SK-N-SH (cell line): ENCODE measurements around the gene CREB3. TPM values are rescaled to one million over a fixed set of nuclear protein-coding genes. Genes with fewer than 3 reads are reported as not detected.

Experiments
- CTCF ChIA-PET: fragments of 300-600, 350-600 bp; formaldehyde crosslinking; extraction: SDS; loops from one replicate; lab custom pipeline; 2021; lab: Yijun Ruan, JAX
- POLR2A ChIA-PET: fragments of 350-600 bp; sonication (Branson Sonifier 250); formaldehyde crosslinking; extraction: SDS; loops from one replicate; lab custom pipeline; 2020; ENCODE audit warnings: antibody characterized with exemption, inconsistent platforms; lab: Yijun Ruan, JAX
- DNase-seq: peaks from one replicate; pipeline ENCODE4 v3.0.0; 2012
- H2AFZ ChIP-seq: fragments of 200-600 bp; sonication (generic); 2 replicates; pipeline ENCODE4 v1.8.1; 2016; ENCODE audit warnings: antibody characterized with exemption, mild to moderate bottlenecking, low read depth
- H3F3A ChIP-seq: fragments of 200-600 bp; sonication (generic); replicated peaks from 2 replicates; pipeline ENCODE3; 2016; ENCODE audit warnings: antibody characterized with exemption, mild to moderate bottlenecking; ENCODE audit not compliant: insufficient read depth
- H3K27ac ChIP-seq, 2 experiments: fragments of 200-500 bp in 1 of 2; fragments of 200-600 bp in 1 of 2; sonication (Bioruptor generic) in 1 of 2; sonication (generic), shearing (Covaris generic) in 1 of 2; 2 replicates each; pipeline versions ENCODE4 v1.5.1 to v1.6.1; 2014 to 2016; ENCODE audit warnings: low read depth in 2 of 2, inconsistent platforms in 1 of 2, low read length in 1 of 2, mild to moderate bottlenecking in 1 of 2, mixed read lengths in 1 of 2
- H3K27me3 ChIP-seq: fragments of 200-600 bp; sonication (generic), shearing (Covaris generic); 2 replicates; pipeline ENCODE4 v1.6.1; 2016; ENCODE audit warnings: mixed run types; ENCODE audit not compliant: insufficient read depth
- H3K36me3 ChIP-seq, 2 experiments: fragments of 200-500 bp in 1 of 2; fragments of 200-600 bp in 1 of 2; sonication (Bioruptor generic) in 1 of 2; sonication (generic) in 1 of 2; replicated peaks in 1 of 2; 2 replicates each; pipeline versions ENCODE3 to v1.5.1; 2014 to 2016; ENCODE audit warnings: low read length in 1 of 2, mild to moderate bottlenecking in 1 of 2; ENCODE audit not compliant: insufficient read depth in 2 of 2, control insufficient read depth in 1 of 2
- H3K4me1 ChIP-seq, 2 experiments: fragments of 200-500 bp in 1 of 2; fragments of 200-600 bp in 1 of 2; sonication (Bioruptor generic) in 1 of 2; sonication (generic), shearing (Covaris generic) in 1 of 2; 2 replicates each; pipeline versions ENCODE4 v1.5.1 to v1.6.1; 2014 to 2016; ENCODE audit warnings: low read depth in 1 of 2, low read length in 1 of 2, mixed run types in 1 of 2; ENCODE audit not compliant: insufficient read depth in 2 of 2, control insufficient read depth in 1 of 2
- H3K4me2 ChIP-seq: fragments of 200-600 bp; sonication (generic), shearing (Covaris generic); 2 replicates; pipeline ENCODE4 v1.6.1; 2017; ENCODE audit warnings: mixed run types
- H3K4me3 ChIP-seq, 2 experiments: fragments of 200-500 bp in 1 of 2; fragments of 200-600 bp in 1 of 2; sonication (Bioruptor generic) in 1 of 2; sonication (generic), shearing (Covaris generic) in 1 of 2; 2 replicates each; pipeline versions ENCODE4 v1.5.1 to v1.8.1; 2014 to 2016; ENCODE audit warnings: low read depth in 2 of 2, inconsistent platforms in 1 of 2, low read length in 1 of 2, mild to moderate bottlenecking in 1 of 2, mixed read lengths in 1 of 2, moderate library complexity in 1 of 2
- H3K79me2 ChIP-seq: fragments of 200-600 bp; sonication (generic); 2 replicates; pipeline ENCODE4 v1.8.1; 2017; ENCODE audit warnings: mild to moderate bottlenecking; ENCODE audit not compliant: insufficient read depth
- H3K9ac ChIP-seq: fragments of 200-600 bp; sonication (generic); 2 replicates; pipeline ENCODE4 v1.6.1; 2017; ENCODE audit warnings: mixed run types
- H3K9me2 ChIP-seq: fragments of 200-600 bp; sonication (generic); 2 replicates; pipeline ENCODE4 v1.6.1; 2017; ENCODE audit warnings: mixed run types
- H3K9me3 ChIP-seq: fragments of 200-600 bp; sonication (generic); 2 replicates; pipeline ENCODE4 v1.6.1; 2017; ENCODE audit warnings: mixed run types, mild to moderate bottlenecking, moderate library complexity
- H4K20me1 ChIP-seq: fragments of 200-600 bp; sonication (generic); 2 replicates; pipeline ENCODE4 v1.6.1; 2017; ENCODE audit warnings: mild to moderate bottlenecking, mixed run types; ENCODE audit not compliant: insufficient read depth
- CHD2 ChIP-seq: fragments of 150-350 bp; IDR thresholded peaks from 2 replicates; pipeline ENCODE4 v1.6.1; 2018; ENCODE audit warnings: low read length; ENCODE audit not compliant: partially characterized antibody
- CTCF ChIP-seq: fragments of 200-600 bp; sonication (generic); IDR thresholded peaks from 2 replicates; pipeline ENCODE4 v1.6.1; 2017; ENCODE audit warnings: antibody characterized with exemption, mild to moderate bottlenecking, moderate library complexity
- EP300 ChIP-seq, 2 experiments: IDR thresholded peaks; 2 replicates each; pipeline versions ENCODE4 v1.4.0 to v1.6.1; 2012; ENCODE audit warnings: borderline replicate concordance in 1 of 2, low read depth in 1 of 2, low read length in 1 of 2
- FOXJ3 ChIP-seq: sonication (generic); formaldehyde crosslinking; IDR thresholded peaks from 2 replicates; pipeline ENCODE4 v1.5.1; 2020; ENCODE audit warnings: mild to moderate bottlenecking, missing genetic modification reagents
- FOXM1 ChIP-seq: IDR thresholded peaks from 2 replicates; pipeline ENCODE4 v1.4.0; 2012; ENCODE audit warnings: low read depth, mild to moderate bottlenecking
- GABPA ChIP-seq: IDR thresholded peaks from 2 replicates; pipeline ENCODE4 v1.4.0; 2012; ENCODE audit warnings: low read depth, mild to moderate bottlenecking
- GATA2 ChIP-seq: sonication (generic); formaldehyde crosslinking; IDR thresholded peaks from 2 replicates; pipeline ENCODE4 v1.5.0; 2020; ENCODE audit warnings: mild to moderate bottlenecking, missing genetic modification reagents
- IRF3 ChIP-seq: fragments of 150-350 bp; IDR thresholded peaks from 2 replicates; pipeline ENCODE4 v1.6.1; 2016; ENCODE audit warnings: mild to moderate bottlenecking, low read depth, low read length
- JUND ChIP-seq: IDR thresholded peaks from 2 replicates; pipeline ENCODE4 v1.4.0; 2012
- MEF2A ChIP-seq: IDR thresholded peaks from 2 replicates; pipeline ENCODE4 v1.4.0; 2012; ENCODE audit warnings: low read depth, borderline replicate concordance
- MXI1 ChIP-seq: IDR thresholded peaks from 2 replicates; pipeline ENCODE4 v1.6.1; 2012; ENCODE audit warnings: mild to moderate bottlenecking, low read depth, low read length, improper control_type of control experiment
- NFIC ChIP-seq: IDR thresholded peaks from 2 replicates; pipeline ENCODE4 v1.4.0; 2012; ENCODE audit warnings: borderline replicate concordance
- NRF1 ChIP-seq: IDR thresholded peaks from 2 replicates; pipeline ENCODE4 v1.6.1; 2012; ENCODE audit warnings: low read depth, mild to moderate bottlenecking, low read length
- POLR2AphosphoS5 ChIP-seq: IDR thresholded peaks from 2 replicates; pipeline ENCODE4 v1.6.1; 2012; ENCODE audit warnings: low read depth, low read length
- RAD21 ChIP-seq: IDR thresholded peaks from 2 replicates; pipeline ENCODE4 v1.6.1; 2012; ENCODE audit warnings: mild to moderate bottlenecking, low read length
- REST ChIP-seq: IDR thresholded peaks from 2 replicates; pipeline ENCODE4 v1.6.1; 2012; ENCODE audit warnings: mild to moderate bottlenecking, low read depth, low read length, moderate library complexity
- RFX5 ChIP-seq: IDR thresholded peaks from 2 replicates; pipeline ENCODE4 v1.6.1; 2012; ENCODE audit warnings: mild to moderate bottlenecking, improper control_type of control experiment, low read length
- SIN3A ChIP-seq: IDR thresholded peaks from 2 replicates; pipeline ENCODE4 v1.6.1; 2012; ENCODE audit warnings: low read depth, mild to moderate bottlenecking, low read length, moderate library complexity, borderline replicate concordance
- SMC3 ChIP-seq: IDR thresholded peaks from 2 replicates; pipeline ENCODE4 v1.6.1; 2012; ENCODE audit warnings: low read depth, low read length, improper control_type of control experiment
- TAF1 ChIP-seq: IDR thresholded peaks from 2 replicates; pipeline ENCODE4 v1.6.1; 2012; ENCODE audit warnings: low read depth, mild to moderate bottlenecking, low read length, moderate library complexity, borderline replicate concordance
- USF1 ChIP-seq: IDR thresholded peaks from 2 replicates; pipeline ENCODE4 v1.4.0; 2012; ENCODE audit warnings: low read depth, borderline replicate concordance
- WGBS: methylation state at CpG from one replicate; pipeline ENCODE4 v1.1.6; 2017; ENCODE audit warnings: low lambda C conversion rate; 5-methylcytosine and 5-hydroxymethylcytosine counted together
- polyA plus RNA-seq, 3 experiments: library from polyadenylated mRNA; depleted of rRNA; stranded (reverse); fragments of >200 nt; gene quantifications; 2 replicates each; pipeline ENCODE4 v1.2.3, GENCODE V29; 2012

The CREB3 gene
- polyA plus RNA-seq, 1 of the 3 experiments (the other 2 are of a cell fraction): 38.6 TPM

GRCh38 chr9:35759795-35760194 lies 27.3 kb downstream of the CREB3 start:
- POLR2A ChIA-PET: no interaction called here
- Histone ChIP-seq H3K27ac (no peak overlapping the region), H3K9me2 (no peaks in the 10 kb centered on the region), H3K79me2 (no peaks in the 10 kb centered on the region), H3K36me3 (peaks cover 0 to 10% of the 10 kb centered on the region in 2 experiments)
- CTCF ChIA-PET: interaction anchor here (0.7 to 1.6 kb wide), 2 partner anchors 12 to 30 kb away, joined by 4 read pairs; no protein-coding TSS in a partner anchor
- TF ChIP-seq JUND: no peak
- TF ChIP-seq NRF1: no peak
- TF ChIP-seq FOXM1: no peak
- TF ChIP-seq TAF1: no peak
- TF ChIP-seq CHD2: no peak
- no peak for TF ChIP-seq MXI1
- TF ChIP-seq IRF3: no peak
- no peak for TF ChIP-seq RFX5
- TF ChIP-seq, all 33 proteins: peak for 0
- H3K27me3 ChIP-seq: no peaks in the 10 kb centered on the region
- no peak overlapping the region for H3K4me3 ChIP-seq
- no peak overlapping the region for H3K9ac ChIP-seq
- peaks cover 9 to 17% of the 10 kb centered on the region in 2 experiments; a peak in 3 of 4 replicates for H3K4me1 ChIP-seq
- H2AFZ ChIP-seq: no peak overlapping the region
- no peak for DNase-seq
- no peaks in the 10 kb centered on the region for H4K20me1 ChIP-seq
- WGBS: 89% methylated on average over 4 of the region's 4 CpGs
- peaks cover 14% of the 10 kb centered on the region for H3F3A ChIP-seq
- no peaks in the 10 kb centered on the region for H3K9me3 ChIP-seq
- H3K4me2 ChIP-seq: no peak overlapping the region

GRCh38 chr9:35760651-35761050 lies 28.2 kb downstream of the CREB3 start:
- H4K20me1 ChIP-seq: no peaks in the 10 kb centered on the region
- ChIA-PET POLR2A (no interaction called here), CTCF (interaction anchor here (0.6 to 1.8 kb wide), 9 partner anchors 11 to 285 kb away, joined by 3 to 7 read pairs (median 4); no protein-coding TSS in a partner anchor)
- H3K27me3 ChIP-seq: no peaks in the 10 kb centered on the region
- no peak overlapping the region for H3K4me3 ChIP-seq
- 80% methylated on average over 2 of the region's 2 CpGs for WGBS
- H3K36me3 ChIP-seq: peaks cover 0 to 4% of the 10 kb centered on the region in 2 experiments
- no peaks in the 10 kb centered on the region for H3K79me2 ChIP-seq
- peak overlapping the region in 1 of 2 experiments; percentile 51; a peak in 2 of 4 replicates for H3K27ac ChIP-seq
- no peak overlapping the region for H2AFZ ChIP-seq
- H3K4me1 ChIP-seq: peaks cover 9 to 17% of the 10 kb centered on the region in 2 experiments; a peak in 3 of 4 replicates
- H3K9me3 ChIP-seq: no peaks in the 10 kb centered on the region
- no peaks in the 10 kb centered on the region for H3K9me2 ChIP-seq
- peaks cover 14% of the 10 kb centered on the region for H3F3A ChIP-seq
- no peak overlapping the region; the same call in 1 of the 2 replicates for H3K9ac ChIP-seq
- no peak for DNase-seq
- peak overlapping the region; percentile 20; the same call in 1 of the 2 replicates for H3K4me2 ChIP-seq
- TF ChIP-seq GABPA (no peak), POLR2AphosphoS5 (no peak), NRF1 (no peak), EP300 (IDR thresholded peaks at IDR 0.05; ENCODE audit: borderline replicate concordance in 1 of 2, low read depth in 1 of 2, low read length in 1 of 2) (no peak), MEF2A (no peak), GATA2 (no peak), USF1 (no peak), NFIC (no peak), CTCF (no peak), JUND (no peak), SIN3A (no peak), SMC3 (no peak), RFX5 (no peak), TAF1 (no peak), FOXJ3 (CRISPR knock-in tag) (no peak), RAD21 (no peak), REST (no peak), MXI1 (no peak)
